GM18873 (cell line): ENCODE results near the gene MYCN.
"Not testable (repeated sequence)": the region's sequence is repeated elsewhere in the genome, so short reads cannot be mapped to it uniquely, and the experiment has no call there.

Experiments
- ATAC-seq: cut with Tn5 transposase; IDR thresholded peaks from one replicate; pipeline ENCODE4 v1.9.1; 2021; ENCODE audit warnings: mild to moderate bottlenecking, moderate library complexity, moderate number of reproducible peaks; ENCODE audit not compliant: unreplicated experiment, low FRiP score

Gene MYCN

DNA sequence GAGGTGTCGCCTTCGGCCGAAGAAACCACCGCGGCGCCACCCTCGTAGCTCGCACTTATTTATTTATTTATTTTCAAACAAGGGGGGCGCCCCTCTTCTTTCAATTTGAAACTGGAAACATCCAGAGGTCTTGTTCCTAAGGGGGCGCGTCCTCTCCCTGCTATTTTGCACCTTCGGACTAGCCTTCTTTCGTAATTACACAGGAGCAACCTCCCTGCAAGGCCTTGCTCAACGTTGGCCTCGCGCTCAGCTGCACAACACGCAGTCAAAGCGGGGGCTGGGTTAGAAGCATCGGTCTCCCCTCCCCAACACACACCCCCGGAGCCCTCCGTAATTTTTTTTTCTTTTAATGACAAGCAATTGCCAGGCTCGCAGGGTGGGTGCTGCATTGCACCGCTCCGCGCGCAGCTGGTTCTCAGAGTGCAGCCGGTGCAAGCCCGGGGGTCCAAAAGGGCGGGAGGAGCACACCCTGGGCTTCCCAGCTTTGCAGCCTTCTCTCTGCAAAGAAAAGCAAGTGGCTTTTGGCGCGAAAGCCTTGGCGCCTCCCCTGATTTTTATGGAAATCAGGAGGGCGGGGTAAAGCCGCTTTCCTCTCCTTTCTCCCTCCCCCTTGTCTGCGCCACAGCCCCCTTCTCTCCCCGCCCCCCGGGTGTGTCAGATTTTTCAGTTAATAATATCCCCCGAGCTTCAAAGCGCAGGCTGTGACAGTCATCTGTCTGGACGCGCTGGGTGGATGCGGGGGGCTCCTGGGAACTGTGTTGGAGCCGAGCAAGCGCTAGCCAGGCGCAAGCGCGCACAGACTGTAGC is at the start of gene MYCN:
Gene MYCN (plus strand): TSS at position 697 of the 807 bp plus-strand sequence. CDS start 1,515 bp downstream, outside the sequence.
- no peak for ATAC-seq

DNA sequence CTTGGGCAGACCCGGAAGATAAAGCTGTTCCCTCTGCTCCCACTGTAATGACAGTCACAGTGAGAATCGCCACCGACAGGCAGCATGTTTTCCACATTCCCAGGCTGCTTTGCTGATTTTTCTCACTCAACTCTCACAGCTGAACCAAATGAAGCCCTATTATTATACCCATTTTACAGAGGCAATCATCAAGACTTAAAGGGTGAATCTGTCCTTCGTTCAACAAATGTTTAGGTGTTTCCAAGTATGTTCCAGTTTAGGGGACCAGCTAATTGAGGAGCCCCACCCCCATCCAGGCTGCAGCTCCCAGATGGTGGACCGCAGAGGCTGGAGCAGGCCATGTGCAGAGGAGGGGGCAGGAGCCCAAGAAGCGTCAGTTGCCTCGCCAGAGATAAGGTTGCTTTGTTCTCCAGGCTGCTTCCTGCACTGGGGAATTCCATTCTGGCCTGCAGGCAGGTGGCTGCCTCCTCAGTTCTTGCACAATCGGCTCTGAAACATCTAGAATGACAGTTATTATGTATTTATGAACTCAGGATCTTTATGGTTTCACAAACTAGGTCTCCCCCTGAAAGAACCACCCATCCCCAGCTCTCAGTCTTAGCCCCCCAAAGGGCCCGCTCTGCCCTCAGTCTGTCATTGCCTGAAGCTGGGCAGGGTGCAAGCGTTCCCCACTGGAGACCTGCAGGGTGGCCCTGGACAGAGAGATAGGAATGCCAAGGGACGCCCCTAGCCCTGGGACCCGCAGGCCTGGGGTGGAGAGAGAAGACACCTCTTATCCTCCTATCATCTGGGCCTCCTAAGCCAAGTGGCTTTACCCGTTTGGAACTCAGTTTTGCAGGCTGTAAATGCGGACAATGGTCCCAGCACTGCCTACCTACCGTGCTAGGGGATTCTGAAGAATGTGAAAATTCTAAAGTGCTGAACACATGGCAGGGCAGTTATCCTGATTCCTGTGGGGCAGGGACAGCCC is 49.1 kb upstream of the MYCN start:
- ATAC-seq = no peak

DNA sequence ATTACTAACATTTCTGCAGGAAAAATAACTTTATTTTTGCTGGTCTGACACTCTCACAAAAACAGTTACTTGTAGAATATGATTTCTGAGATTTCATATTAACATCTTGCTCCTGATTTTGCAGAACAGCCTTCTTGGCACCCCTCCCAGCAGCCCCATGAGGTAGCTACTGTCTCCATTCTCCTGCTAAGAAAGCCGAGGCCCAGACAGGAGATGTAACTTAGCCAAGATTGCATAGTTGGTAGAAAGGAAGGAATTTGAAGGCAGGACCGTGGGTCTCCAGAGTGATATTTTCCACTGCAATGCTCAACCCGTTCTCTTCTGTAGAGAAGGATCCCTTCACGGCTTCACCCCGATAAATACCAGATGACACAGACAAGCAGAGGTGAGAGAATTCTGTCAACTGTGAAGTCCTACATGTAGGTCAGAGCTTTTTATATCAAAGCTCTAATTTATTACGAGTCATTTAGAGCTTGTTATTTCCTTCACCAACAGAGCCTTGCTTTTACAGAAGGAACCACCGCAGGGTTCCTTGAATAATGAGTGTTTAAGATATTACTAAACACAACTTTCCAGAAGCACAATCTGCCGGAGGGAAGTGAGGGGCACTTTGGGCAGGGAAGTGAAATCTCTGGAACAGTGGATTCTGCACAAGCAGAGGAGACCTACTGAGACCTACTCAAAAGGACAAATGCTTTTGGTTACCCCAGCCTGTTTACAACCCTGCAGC is 48.0 kb upstream of the MYCN start:
- no peak for ATAC-seq

DNA sequence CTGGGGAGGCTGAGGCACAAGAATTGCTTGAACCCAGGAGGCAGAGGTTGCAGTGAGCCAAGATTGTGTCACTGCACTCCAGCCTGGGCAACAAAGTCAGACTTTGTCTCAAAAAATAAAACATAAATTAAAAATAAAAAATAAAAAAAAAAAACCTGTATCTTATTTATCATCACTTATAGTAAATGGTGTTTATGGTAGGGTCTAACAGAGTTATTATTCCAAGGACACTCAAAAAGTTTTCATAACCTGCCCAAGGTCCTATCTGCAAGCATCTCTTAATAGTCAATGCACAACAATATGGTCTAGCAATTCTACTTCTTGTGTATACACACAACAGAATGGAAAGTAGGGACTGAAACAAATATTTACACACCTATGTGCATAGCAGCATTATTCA is 47.3 kb upstream of the MYCN start:
- no peak for ATAC-seq

DNA sequence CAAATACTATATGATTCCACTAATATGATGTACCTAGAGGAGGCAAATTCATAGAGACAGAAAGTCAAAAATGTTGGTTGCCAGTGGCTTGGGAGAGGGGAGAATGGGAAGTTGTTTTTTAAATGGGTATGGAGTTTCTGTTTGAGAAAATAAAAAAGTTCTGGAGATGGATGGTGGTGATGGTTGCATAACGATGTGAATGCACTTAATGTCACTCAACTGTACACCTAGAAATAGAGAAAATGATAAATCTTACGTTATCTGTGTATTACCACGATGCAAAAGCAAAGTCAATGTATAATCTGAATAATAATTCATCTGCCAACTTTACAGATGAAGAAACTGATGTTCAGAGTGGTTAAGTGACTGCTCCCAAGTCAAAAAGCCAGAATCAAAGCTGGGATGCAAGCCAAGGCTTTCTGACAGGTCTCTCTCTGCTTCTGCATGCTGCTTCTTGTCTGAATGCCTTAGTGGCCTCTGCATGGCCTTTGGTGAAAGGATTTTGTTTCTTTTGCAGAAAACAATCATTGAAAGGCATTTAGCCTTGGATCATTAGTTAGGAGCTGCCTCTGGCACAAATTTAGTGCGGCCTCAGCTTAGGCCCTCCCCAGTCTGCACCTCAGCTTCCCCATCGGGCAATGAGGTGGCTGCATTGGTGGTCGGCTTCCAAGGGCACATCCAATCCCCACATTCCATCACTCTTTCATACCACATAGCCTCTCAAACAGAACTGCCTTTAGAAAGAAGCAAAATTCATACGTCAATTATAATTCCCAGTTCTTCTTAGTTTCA is 46.5 kb upstream of the MYCN start:
- ATAC-seq = no peak

DNA sequence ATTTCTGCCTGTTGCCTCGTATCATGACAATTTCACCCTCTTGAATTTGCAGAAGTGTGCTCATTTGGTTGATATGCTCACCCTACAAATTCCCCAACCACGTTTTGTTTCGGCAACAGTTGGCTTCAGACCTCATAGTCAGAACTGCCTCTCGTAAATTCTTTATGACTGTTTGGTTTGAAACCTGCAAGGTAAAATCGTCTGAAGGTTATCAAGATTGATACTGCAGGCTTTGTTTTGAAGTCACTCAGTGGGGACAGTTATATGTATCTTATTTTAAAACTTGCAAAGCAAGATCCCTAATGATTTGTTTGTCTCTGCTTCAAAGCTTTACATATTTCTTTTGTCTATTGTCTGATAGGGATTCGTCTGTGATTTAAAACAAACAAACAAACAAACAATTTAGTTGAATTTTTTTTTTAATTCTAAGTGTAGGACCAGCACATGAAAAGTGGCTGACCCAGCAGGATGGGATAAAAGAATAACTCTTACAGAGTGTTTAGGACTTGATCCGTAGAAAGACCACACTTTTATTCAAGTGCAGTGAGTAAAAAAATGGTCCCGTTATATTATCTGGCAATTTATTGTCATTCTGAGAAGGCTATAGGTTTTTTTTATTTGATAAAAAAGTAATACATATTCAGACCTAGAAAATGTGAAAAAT is 45.7 kb upstream of the MYCN start:
- ATAC-seq = no peak

DNA sequence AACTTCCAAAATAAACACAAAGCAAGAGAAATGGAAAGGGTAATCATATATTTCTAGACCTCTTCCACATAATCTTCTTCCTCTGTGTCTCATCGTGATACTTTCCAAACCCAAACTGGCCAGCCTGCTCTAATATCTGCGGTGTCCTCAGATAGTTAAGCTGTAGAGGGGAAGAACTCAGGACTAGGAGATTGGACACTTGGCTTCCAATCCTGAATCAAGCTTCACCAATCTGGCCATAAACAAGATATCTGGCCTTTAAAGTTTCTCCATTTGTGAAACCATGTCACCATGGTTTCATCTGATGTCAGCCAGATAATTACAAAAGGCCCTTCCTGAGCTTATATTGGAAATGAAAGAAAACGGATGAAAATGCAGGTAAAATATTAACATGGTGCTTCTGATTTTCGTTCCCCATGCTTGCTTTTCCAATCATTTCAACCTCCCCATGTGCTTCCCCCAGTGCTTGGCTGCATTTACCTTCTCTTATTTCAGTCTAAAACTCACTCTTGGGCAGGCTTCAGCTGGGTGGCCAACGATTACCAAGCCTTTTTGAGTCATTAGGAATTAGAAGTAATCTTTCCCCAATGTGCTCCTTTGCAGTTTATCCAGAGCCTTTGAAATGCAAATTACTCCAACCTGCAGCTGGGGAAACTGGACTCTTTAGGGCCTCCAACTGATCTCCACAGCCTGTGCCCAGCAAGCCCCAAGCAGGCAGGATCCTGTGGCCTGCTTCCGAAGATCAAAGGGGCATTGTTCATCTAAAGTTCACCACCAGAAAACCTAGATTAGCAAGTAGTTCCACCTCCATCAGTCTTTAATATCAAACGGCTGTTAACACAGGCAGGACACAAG is 44.5 kb upstream of the MYCN start:
- ATAC-seq = no peak

DNA sequence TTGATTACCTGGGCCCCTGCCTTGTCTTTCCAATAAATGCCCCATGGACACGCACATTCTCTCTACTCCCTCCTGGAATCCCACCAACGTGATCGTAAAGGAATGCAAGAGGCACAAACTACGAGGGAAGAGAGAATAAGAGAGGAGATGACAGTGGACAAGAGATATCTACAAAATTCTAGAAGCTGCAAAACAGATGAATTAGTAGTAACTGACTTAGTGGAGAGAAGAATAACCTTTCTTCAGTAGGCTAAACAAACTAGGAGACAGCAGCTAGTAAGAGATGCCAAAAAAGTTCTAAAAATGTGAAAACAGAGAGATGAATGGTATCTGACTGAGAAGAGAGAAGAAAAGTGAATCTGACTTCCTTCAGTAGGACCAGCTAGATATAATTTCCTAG is 43.5 kb upstream of the MYCN start:
- no peak for ATAC-seq

DNA sequence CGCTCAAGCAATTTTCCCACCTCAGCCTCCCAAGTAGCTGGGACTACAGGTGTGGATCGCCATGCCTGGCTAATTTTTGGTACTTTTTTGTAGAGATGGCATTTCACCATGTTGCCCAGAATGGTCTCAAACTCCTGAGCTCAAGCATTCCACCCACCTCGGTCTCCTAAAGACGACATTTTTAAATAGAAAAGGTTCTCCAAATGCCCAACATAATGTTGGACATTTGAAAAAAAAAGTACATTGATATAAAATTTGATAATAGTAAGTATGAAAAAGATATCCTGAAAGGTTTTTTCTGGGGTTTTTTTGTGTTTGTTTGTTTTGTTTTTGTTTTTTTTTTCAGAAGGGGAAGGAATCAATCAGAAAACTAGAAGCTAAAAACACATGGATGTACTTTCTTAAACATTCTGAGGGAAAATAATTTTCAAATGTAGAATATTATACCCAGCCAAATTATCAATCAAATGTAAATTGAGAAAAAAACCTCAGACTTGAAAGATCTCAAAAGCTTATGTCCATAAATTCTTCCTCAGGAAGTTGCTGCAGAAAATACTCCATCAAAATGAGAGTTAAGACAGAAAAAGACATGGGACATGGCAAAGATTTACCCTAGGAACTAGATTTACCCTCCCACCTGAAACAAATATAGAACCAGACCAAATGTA is 42.8 kb upstream of the MYCN start:
- no peak for ATAC-seq

DNA sequence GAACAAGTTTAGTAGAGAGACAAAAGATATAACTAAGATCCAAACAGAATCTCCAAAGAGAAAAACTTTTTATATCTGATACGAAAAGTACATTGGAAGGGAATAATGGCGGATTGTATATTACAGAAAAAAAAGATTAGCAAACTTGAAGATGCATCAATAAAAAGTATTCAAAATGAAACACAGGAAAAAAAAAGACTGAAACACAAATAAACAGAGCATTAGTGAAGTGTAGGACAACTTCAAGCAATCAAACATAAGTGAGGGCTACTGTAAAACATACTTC is 41.1 kb upstream of the MYCN start:
- ATAC-seq = no peak

DNA sequence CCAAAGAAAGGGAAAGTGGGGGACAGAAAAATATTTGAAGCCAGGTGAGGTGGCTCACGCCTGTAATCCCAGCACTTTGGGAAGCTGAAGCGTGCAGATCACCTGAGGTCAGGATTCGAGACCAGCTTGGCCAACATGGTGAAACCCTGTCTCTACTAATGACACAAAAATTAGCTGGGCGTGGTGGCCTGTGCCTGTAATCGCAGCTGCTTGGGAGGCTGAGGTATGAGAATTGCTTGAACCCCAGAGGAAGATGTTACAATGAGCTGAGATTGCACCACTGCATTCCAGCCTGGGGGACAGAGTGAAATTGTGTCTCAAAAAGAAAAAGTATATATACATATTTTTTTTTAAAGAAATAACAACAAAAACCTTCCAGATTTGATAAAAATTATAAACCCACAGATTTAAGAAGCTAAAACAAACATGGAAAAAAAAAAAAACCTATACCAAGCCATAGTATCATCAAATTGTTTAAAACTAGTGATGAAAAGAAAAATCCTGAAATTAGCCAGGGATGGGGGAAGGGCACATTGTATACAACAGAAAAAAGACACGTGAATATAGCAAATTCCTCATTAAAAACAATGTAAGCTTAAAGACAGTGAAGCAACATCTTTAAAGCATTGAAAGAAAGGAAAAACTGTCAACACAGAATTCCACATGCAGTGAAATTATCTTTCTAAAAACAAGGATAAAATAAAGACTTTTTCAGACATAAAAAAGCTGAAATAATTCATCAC is 40.4 kb upstream of the MYCN start:
- no peak for ATAC-seq

DNA sequence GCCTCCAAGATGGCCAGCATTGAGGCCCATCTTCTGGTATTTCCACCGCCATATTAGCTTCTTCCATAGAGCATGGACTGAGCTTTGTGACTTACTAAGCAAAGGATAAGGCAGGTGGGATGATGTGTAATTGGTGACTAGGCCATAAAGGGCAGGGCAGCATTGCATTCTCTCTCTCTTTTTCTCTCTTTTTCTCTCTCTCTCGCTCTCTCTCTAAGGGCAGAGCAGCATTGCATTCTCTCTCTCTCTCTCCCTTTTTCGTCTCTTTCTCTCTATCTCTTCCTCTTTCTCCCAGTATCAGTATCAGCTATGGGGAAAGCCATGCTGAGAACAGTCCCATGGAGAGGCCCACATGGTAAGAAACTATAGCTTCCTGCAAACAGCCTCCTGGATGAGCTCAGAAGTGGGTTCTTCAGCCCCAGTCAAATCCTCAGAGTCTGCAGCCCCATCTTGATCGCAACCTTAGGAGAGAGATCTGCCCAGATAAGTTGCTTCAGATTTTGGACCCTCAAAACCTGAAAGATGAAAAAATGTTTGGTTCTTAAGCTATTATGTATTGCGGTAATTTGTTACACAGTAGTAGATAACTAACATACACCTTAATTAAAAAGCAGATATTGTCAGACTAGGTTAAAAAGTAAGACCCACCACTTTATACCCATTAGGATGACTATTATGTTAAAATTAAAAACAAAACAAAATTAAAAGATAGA is 39.1 kb upstream of the MYCN start:
- no peak for ATAC-seq

DNA sequence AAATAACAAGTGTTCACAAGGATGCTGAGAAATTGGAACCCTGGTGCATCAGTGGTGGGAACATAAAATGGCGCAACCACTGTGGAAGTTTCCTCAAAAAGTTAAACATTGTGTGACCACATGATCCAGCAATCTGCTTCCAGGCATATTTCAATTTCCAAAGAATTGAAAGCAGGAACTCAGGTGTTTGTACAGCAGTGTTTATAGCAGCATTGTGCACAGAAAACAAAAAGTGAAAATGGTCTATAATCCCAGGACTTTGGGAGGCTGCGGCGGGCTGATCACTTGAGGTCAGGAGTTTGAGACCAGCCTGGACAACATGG is 38.6 kb upstream of the MYCN start:
- ATAC-seq = no peak

DNA sequence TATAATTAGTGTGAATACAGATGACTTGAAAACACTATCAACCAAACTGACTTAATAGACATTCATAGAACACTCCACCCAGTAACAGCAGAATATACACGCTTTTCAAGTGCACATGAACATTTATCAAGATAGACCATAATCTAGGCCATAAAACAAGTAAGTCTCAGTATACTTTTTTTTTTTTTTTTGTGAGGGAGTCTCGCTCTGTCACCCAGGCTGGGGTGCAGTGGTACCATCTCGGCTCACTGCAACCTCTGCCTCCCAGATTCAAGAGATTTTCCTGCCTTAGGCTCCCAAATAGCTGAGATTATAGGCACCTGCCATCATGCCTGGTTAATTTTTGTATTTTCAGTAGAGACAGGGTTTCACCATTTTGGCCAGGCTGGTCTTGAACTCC is 36.4 kb upstream of the MYCN start:
- ATAC-seq = not testable (repeated sequence)

DNA sequence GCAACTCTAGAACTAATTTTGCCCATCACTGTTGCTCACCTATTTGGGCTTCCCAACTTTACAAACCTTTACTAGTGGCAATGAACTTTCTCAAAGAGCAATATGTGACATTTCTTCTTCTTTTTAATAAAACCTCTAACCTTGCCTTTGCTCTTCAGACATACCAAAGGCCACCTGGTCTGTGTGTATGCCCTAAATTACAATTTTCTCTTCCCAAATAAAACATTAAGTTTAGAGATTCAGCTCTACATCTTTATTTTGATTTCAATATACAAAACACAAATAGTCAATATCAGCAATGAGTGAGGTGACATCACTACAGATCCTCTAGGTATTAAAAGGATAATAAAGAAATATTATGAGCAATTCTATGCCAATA is 35.1 kb upstream of the MYCN start:
- no peak for ATAC-seq

DNA sequence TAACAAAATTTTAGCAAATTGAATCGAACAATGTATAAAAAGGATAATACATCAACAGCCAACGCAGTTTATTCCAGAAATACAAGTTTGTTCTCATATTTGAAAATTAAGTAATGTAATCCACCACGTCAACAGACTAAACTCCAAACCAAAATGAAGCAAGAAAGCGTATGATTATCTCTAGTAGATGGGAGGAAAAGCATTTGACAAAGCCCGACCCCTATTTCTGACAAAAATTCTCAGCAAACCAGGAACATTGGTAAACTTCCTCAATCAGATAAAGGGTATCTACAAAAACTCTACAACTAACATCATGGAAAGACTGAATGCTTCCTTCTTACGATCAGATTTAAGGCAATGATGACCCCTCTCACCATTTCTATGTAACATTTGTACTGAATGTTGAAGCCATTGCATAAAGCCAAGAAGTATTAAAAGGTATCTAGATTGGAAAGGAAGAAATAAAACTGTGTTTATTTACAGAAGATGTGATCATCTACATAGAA is 34.3 kb upstream of the MYCN start:
- no peak for ATAC-seq

DNA sequence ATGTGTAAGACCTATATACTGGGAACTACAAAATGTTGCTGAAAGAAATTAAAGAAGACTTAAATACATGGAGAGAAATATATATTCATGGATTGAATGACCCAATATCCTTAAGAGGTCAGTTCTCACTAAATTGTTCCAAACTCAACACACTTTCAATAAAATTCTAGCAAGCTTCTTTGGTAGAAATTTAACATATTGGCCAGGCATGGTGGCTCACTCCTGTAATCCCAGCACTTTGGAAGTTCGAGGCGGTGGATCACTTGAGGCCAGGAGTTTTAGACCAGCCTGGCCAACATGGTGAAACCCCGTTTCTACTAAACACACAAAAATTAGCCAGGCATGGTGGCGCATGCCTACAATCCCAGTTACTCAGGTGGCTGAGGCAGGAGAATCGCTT is 33.6 kb upstream of the MYCN start:
- no peak for ATAC-seq
